NCI-H2081 (cell line): Measurements from ENCODE around the gene IP6K1.
"Not testable (repeated sequence)": the region's sequence is repeated elsewhere in the genome, so short reads cannot be mapped to it uniquely, and the experiment has no call there.

Experiments used
- DNase-seq, 2 experiments: peaks; one replicate each; lab custom pipeline; 2025; lab: John Stamatoyannopoulos, UW

IP6K1 gene

GRCh38 chr3:49786357-49787181 is at the start of gene IP6K1:
TSS of gene IP6K1 (minus strand) at chr3:49786542. CDS start at chr3:49748040, 38,502 bp downstream.
- DNase-seq = peak; percentile 98 to 99

- DNase-seq = no peak
Observed at GRCh38 chr3:49831341-49831740, 45.0 kb upstream of the IP6K1 start.

- no peak for DNase-seq
Observed at GRCh38 chr3:49826016-49826415, 39.7 kb upstream of the IP6K1 start.

- DNase-seq = not testable (repeated sequence)
Observed at GRCh38 chr3:49823131-49823530, 36.8 kb upstream of the IP6K1 start.

- no peak for DNase-seq
Observed at GRCh38 chr3:49813497-49814174, 27.3 kb upstream of the IP6K1 start, which contains the start of gene UBA7. TSS of gene UBA7 (minus strand) at chr3:49813953. CDS start at chr3:49813787, 166 bp downstream.

GRCh38 chr3:49812916-49813496 is 26.7 kb upstream of the IP6K1 start:
- no peak for DNase-seq

- DNase-seq = no peak
Observed at GRCh38 chr3:49807431-49808114, 21.2 kb upstream of the IP6K1 start.

GRCh38 chr3:49806850-49807249 is 20.5 kb upstream of the IP6K1 start:
- DNase-seq = no peak

- no peak for DNase-seq
Observed at GRCh38 chr3:49805897-49806701, 19.8 kb upstream of the IP6K1 start.

- no peak for DNase-seq
Observed at GRCh38 chr3:49805367-49805782, 19.0 kb upstream of the IP6K1 start.

GRCh38 chr3:49804141-49805041 is 18.0 kb upstream of the IP6K1 start:
- DNase-seq = no peak

GRCh38 chr3:49803465-49804140 is 17.3 kb upstream of the IP6K1 start:
- DNase-seq = no peak

GRCh38 chr3:49802719-49803464 is 16.6 kb upstream of the IP6K1 start, which contains the start of gene INKA1:
TSS of gene INKA1 (plus strand) at chr3:49803261. CDS start at chr3:49803393, 132 bp downstream.
- DNase-seq = peak; percentile 71 to 78

GRCh38 chr3:49801160-49801559 is 14.8 kb upstream of the IP6K1 start:
- DNase-seq = no peak

GRCh38 chr3:49799761-49800160 is 13.4 kb upstream of the IP6K1 start, which contains the start of gene CDHR4:
TSS of gene CDHR4 (minus strand) at chr3:49799873. CDS start at chr3:49799812, 61 bp downstream.
- no peak for DNase-seq

GRCh38 chr3:49799105-49799504 is 12.8 kb upstream of the IP6K1 start:
- no peak for DNase-seq

GRCh38 chr3:49794926-49795905 is 8.9 kb upstream of the IP6K1 start:
- DNase-seq = no peak
